Small intestine (tissue), 7 donors: Measurements from ENCODE around the gene MSANTD2. TPM values are rescaled to one million over a fixed set of nuclear protein-coding genes. Genes with fewer than 3 reads are reported as not detected.

Source experiments
- DNase-seq, 2 donors: peaks; one replicate each; pipeline versions ENCODE4 v3.0.0 to v3.0.0-alpha.2; 2013
- FAIRE-seq: peaks from 2 replicates; lab custom pipeline; 2012; peaks lifted over from hg19 to GRCh38; lab: Jason Lieb, UNC
- H3K27ac ChIP-seq, 3 donors: one replicate each; pipeline ENCODE4 v1.5.1; 2013; ENCODE audit warnings: low read length in 2 of 3, mild to moderate bottlenecking in 2 of 3, control low read depth in 1 of 3, inconsistent platforms in 1 of 3, low read depth in 1 of 3, moderate library complexity in 1 of 3
- H3K27me3 ChIP-seq, 3 donors: one replicate each; pipeline ENCODE4 v1.6.1; 2013; ENCODE audit warnings: low read length in 3 of 3, inconsistent platforms in 1 of 3; ENCODE audit not compliant: control insufficient read depth in 3 of 3, insufficient read depth in 3 of 3
- H3K36me3 ChIP-seq, 3 donors: one replicate each; pipeline ENCODE4 v1.6.1; 2013; ENCODE audit warnings: low read length in 3 of 3, inconsistent platforms in 1 of 3, low read depth in 1 of 3, mild to moderate bottlenecking in 1 of 3, moderate library complexity in 1 of 3; ENCODE audit not compliant: control insufficient read depth in 3 of 3, insufficient read depth in 2 of 3
- H3K4me1 ChIP-seq, 3 donors: one replicate each; pipeline ENCODE4 v1.6.1; 2013; ENCODE audit warnings: low read length in 2 of 3, inconsistent platforms in 1 of 3, low read depth in 1 of 3, mild to moderate bottlenecking in 1 of 3, moderate library complexity in 1 of 3; ENCODE audit not compliant: control insufficient read depth in 3 of 3, insufficient read depth in 2 of 3
- H3K4me3 ChIP-seq, 3 donors: one replicate each; pipeline ENCODE4 v1.5.1; 2013; ENCODE audit warnings: low read length in 3 of 3, control low read depth in 1 of 3, inconsistent platforms in 1 of 3, low read depth in 1 of 3, mild to moderate bottlenecking in 1 of 3, moderate library complexity in 1 of 3
- H3K9me3 ChIP-seq, 2 donors: one replicate each; pipeline ENCODE4 v1.6.1; 2013; ENCODE audit warnings: low read depth in 1 of 2, low read length in 1 of 2; ENCODE audit not compliant: control insufficient read depth in 2 of 2, insufficient read depth in 1 of 2
- WGBS, 3 donors: extraction: QIAGEN DNeasy Blood & Tissue Kit; methylation state at CpG; one replicate each; pipeline ENCODE4 v1.1.7; 2013; 5-methylcytosine and 5-hydroxymethylcytosine counted together
- polyA plus RNA-seq, 4 donors: library from polyadenylated mRNA; stranded (reverse) in 3 of 4; unstranded in 1 of 4; fragments of 200-250 nt in 3 of 4; fragments of 120-200 nt in 1 of 4; gene quantifications; one replicate each; pipeline versions ENCODE4 v1.2.1 to v1.2.3, GENCODE V29; 2013
- donor health status: healthy with polysubstance abuse.
- donor health status: control.
- donor health status: control.
- donor health status: Bipolar disorder and iron deficiency.
- donor health status: healthy.

The MSANTD2 gene
- polyA plus RNA-seq, 4 donors: 4.4 to 19.9 (median 6.4) TPM

DNA sequence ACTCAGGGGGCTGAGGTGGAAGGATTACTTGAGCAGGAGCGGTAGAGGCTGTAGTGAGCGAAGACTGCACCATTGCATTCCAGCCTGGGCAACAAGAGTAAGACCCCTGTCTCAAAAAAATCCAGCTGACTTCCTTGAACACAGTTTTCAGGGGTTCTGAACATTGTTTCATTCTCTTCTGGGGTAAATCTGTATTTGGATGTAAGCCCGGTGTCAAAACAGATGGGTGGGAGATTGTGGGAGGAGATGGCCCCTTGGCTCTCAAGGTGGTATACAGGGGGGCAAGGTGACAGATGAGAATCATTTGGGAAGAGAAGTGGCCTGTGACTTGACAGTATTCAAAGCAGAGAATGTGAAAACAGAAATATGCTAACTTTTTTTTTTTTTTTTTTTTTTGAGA, 42.9 kb downstream of the MSANTD2 start:
- Histone ChIP-seq H3K36me3 (no peaks in the 10 kb centered on the region), H3K27ac (no peak overlapping the region), H3K4me1 (peaks cover 0 to 35% (median 2%) of the 10 kb centered on the region in 3 donors), H3K4me3 (no peak overlapping the region), H3K9me3 (peaks cover 0 to 6% of the 10 kb centered on the region in 2 donors), H3K27me3 (peaks cover 0 to 91% (median 15%) of the 10 kb centered on the region in 3 donors)
- WGBS, 3 donors: 55 to 75% (median 63%) methylated on average over 3 of the region's 3 CpGs
- no peak for FAIRE-seq
- no peak for DNase-seq

DNA sequence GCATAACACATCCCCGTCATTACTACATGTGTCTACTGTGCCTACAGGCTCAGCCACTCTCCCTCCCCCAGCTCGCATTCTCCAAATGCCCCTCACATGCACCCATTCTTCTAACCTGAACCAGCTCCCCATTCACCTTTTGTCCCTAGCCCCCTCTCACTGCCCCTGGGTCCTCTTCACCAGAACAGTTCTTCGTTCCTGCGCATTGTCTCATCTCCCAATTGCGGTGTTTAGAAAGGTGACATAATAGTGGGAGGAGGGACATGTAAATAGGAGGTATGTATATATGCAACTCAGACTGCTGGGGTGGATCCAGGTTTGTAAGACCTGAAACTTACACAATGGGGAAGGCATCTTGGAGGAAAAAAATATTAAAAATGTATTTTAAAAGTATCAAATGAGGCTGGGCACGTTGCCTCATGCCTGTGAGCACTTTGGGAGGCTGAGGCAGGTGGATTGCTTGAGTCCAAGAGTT, 43.4 kb downstream of the MSANTD2 start:
- H3K27ac ChIP-seq: no peak overlapping the region
- H3K4me1 ChIP-seq: peaks cover 0 to 38% (median 2%) of the 10 kb centered on the region in 3 donors
- H3K36me3 ChIP-seq: no peaks in the 10 kb centered on the region
- H3K4me3 ChIP-seq: no peak overlapping the region
- no peak for DNase-seq
- FAIRE-seq: no peak
- peaks cover 0 to 93% (median 15%) of the 10 kb centered on the region in 3 donors for H3K27me3 ChIP-seq
- peaks cover 0 to 6% of the 10 kb centered on the region in 2 donors for H3K9me3 ChIP-seq
- 51 to 79% (median 57%) methylated on average over 6 of the region's 6 CpGs for WGBS, 3 donors

DNA sequence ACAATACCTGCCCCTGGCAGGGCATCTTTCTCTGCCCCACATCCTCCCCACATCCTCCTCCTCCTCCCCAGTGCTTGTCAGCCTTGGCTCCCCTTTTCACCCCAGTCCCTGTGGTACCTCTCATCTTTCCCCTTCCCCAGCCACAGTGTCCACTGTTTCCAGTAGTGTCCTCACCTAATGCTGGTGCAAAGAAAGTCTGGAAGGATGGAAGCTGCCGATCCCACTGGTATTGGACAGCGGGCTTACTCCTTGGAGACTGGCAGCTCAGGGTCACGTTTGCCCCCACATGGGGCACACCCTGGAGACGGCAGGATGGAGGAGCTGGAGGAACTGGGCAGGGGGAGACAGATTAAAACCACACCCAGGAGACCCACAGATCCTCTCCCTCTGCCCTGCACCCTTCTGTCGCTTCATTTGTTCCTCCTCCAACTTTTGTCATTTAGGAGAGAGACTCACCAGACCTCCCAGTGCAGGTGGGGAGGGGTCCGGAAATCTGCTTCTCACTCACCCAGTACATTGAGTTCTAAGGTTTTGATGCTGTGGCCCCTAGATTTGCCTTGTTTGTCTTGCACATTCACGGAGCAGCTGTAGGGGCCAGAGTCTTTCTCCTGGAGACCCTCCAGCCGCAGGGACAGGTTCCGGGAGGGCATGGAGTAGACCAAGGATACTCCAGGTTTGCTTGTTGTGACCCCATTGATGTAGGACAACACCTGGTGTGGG, 44.0 kb downstream of the MSANTD2 start:
- Histone ChIP-seq H3K4me3 (no peak overlapping the region), H3K36me3 (no peaks in the 10 kb centered on the region), H3K27me3 (peaks cover 0 to 93% (median 13%) of the 10 kb centered on the region in 3 donors), H3K27ac (no peak overlapping the region), H3K9me3 (peaks cover 0 to 6% of the 10 kb centered on the region in 2 donors), H3K4me1 (peaks cover 0 to 39% (median 0%) of the 10 kb centered on the region in 3 donors)
- FAIRE-seq (no peak), DNase-seq (no peak)
- 39 to 68% (median 46%) methylated on average over 9 of the region's 9 CpGs for WGBS, 3 donors

DNA sequence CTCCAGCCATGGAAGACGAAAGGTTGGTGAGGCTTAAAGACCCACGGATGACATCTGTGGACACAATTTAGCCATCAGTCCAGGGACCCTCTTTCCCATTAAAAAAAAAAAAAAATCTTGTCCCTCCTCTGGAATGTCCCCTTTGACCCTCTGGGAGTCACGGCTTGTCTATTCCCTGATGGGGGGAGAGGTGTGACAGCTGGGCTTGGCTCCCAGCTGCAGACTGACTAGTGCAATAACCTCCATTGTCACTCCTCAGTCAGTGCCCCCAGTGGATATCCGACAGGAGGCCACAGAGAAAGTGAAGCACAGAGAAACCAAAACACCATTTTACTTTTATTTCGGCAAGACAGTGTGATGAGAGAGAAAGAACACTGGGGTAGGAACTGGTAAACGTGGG, 45.5 kb downstream of the MSANTD2 start:
- Histone ChIP-seq H3K27ac (no peak overlapping the region), H3K4me3 (no peak overlapping the region), H3K9me3 (no peaks in the 10 kb centered on the region), H3K4me1 (peaks cover 0 to 28% (median 0%) of the 10 kb centered on the region in 3 donors), H3K36me3 (no peaks in the 10 kb centered on the region), H3K27me3 (peaks cover 0 to 91% (median 5%) of the 10 kb centered on the region in 3 donors)
- FAIRE-seq (no peak), DNase-seq (no peak)
- WGBS, 3 donors: 72 to 82% (median 77%) methylated on average over 6 of the region's 6 CpGs

DNA sequence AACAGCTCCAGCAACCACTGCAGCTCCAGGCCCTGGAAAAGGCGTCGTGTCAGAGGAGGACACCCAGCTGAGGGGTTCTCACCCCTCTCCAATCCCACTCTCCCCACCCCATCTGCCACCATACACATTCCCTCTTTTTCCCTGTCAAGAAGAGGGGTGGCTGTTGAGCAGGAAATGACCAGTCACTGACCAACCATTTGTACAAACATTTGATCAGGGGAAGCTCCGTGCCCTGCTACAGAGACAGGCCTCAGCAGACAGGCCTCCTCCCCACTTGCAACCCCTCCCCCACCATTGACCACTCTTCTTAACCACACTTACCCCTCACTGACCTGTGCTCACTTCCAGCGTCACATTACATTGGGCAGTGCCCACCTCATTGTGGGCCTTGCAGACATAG, 45.9 kb downstream of the MSANTD2 start:
- H3K4me3 ChIP-seq: no peak overlapping the region
- H3K27me3 ChIP-seq: peaks cover 0 to 91% (median 2%) of the 10 kb centered on the region in 3 donors
- H3K4me1 ChIP-seq: peaks cover 0 to 27% (median 0%) of the 10 kb centered on the region in 3 donors
- DNase-seq (no peak), FAIRE-seq (no peak)
- no peaks in the 10 kb centered on the region for H3K9me3 ChIP-seq
- H3K27ac ChIP-seq: no peak overlapping the region
- H3K36me3 ChIP-seq: no peaks in the 10 kb centered on the region
- 77 to 91% (median 90%) methylated on average over 4 of the region's 4 CpGs for WGBS, 3 donors

DNA sequence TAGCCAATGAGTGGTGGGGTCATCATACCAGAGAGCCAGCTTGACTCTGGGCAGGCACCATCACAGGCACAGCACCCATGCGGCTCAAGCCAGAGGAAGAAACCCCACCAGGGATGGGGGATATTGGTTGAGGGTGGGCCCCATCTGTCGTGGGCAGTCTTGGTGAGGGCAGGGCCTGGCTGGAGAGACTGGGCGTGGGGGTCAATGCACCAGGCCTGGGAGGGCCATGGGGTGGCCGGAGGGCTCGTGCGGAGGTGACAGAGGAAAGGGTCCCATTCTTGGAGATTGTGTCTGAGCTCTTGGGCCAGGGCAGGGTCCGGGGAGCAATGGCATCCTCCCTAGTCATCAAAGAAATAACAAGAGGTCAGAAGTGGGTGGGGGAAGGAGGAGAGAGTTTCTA, 46.6 kb downstream of the MSANTD2 start:
- Histone ChIP-seq H3K27me3 (peaks cover 0 to 91% (median 0%) of the 10 kb centered on the region in 3 donors), H3K9me3 (no peaks in the 10 kb centered on the region), H3K27ac (no peak overlapping the region), H3K36me3 (no peaks in the 10 kb centered on the region), H3K4me3 (no peak overlapping the region), H3K4me1 (peaks cover 0 to 22% (median 0%) of the 10 kb centered on the region in 3 donors)
- no peak for DNase-seq
- no peak for FAIRE-seq
- WGBS, 3 donors: 88 to 94% (median 93%) methylated on average over 7 of the region's 7 CpGs

DNA sequence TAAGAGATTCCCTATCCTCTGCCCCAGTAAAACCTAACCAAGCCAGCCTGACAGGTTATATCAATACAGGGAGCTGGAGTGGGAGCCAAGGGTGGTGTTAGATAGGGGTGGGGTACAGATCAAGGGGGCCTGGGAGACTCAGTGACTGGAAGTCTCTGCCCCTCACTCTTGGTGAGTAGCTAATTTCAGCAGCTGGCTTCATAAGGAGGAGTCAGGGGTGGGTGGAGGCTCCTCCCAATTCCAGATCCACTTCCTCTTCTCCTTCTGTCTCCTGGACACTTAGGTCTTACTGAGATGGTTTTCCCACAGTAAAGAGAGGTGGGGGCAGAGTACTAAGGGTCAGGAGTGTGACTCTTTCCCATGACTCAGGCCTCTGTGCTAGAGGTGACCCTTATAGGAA, 47.0 kb downstream of the MSANTD2 start:
- no peaks in the 10 kb centered on the region for H3K36me3 ChIP-seq
- no peaks in the 10 kb centered on the region for H3K9me3 ChIP-seq
- no peak for DNase-seq
- no peak for FAIRE-seq
- peaks cover 0 to 91% (median 0%) of the 10 kb centered on the region in 3 donors for H3K27me3 ChIP-seq
- no peak overlapping the region for H3K27ac ChIP-seq
- peaks cover 0 to 17% (median 0%) of the 10 kb centered on the region in 3 donors for H3K4me1 ChIP-seq
- no peak overlapping the region for H3K4me3 ChIP-seq

DNA sequence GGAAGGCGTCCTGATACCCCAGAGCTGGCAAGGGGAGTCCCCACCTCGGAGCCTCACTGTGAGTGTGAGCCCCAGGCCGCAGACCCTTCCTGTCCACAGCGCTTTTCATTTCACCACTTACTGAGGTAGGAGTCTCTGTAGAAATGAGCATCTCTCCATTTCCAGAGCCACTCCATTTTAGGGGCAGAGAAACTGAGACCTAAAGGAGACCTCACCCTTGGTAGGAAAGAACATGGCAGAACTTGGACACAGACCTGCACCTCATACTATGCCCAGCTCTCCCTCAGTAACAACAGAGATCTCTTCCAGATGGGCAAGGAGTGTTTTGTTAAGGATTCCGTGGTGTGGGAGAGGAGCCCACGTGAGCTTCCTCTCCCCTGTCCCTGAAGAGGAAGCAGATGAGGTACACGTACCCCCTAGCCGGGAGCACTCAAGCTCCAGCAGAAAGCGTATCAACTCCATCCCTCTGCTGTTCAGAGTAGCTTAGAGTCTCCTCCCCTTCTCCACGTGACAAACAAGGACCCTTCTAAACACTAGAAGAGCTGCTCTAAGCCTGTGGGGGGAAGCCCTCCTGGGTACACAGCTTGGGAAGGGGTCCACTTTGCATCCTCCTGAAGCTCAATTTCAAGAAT, 47.6 kb downstream of the MSANTD2 start:
- peaks cover 0 to 91% (median 0%) of the 10 kb centered on the region in 3 donors for H3K27me3 ChIP-seq
- H3K36me3 ChIP-seq: no peaks in the 10 kb centered on the region
- DNase-seq (no peak), FAIRE-seq (no peak)
- WGBS, 3 donors: 53 to 73% (median 68%) methylated on average over 10 of the region's 10 CpGs
- peaks cover 0 to 14% (median 0%) of the 10 kb centered on the region in 3 donors for H3K4me1 ChIP-seq
- H3K9me3 ChIP-seq: no peaks in the 10 kb centered on the region
- peak overlapping the region in 1 of 3 donors; percentile 19 for H3K4me3 ChIP-seq
- H3K27ac ChIP-seq: no peak overlapping the region
